DOHH2 (cell line): Measurements from ENCODE around the gene WHRN.

ENCODE experiments used
- H3F3A ChIP-seq: fragments of 200-600 bp; sonication (generic), shearing (Covaris generic); 2 replicates; pipeline ENCODE4 v1.6.0; 2016; ENCODE audit warnings: antibody characterized with exemption, mild to moderate bottlenecking; ENCODE audit not compliant: control insufficient read depth, insufficient read depth
- H3K27ac ChIP-seq: fragments of 200-600 bp; sonication (generic); 2 replicates; pipeline ENCODE4 v1.5.1; 2014; ENCODE audit warnings: low read depth, mild to moderate bottlenecking, low read length, moderate library complexity
- H3K27me3 ChIP-seq: fragments of 200-600 bp; sonication (generic); 2 replicates; pipeline ENCODE4 v1.6.1; 2014; ENCODE audit warnings: mild to moderate bottlenecking, low read length, mixed read lengths; ENCODE audit not compliant: control insufficient read depth
- H3K36me3 ChIP-seq: fragments of 200-600 bp; sonication (generic); 2 replicates; pipeline ENCODE4 v1.6.1; 2014; ENCODE audit warnings: mild to moderate bottlenecking, low read length, moderate library complexity, mixed read lengths; ENCODE audit not compliant: control insufficient read depth
- H3K4me1 ChIP-seq: fragments of 200-600 bp; sonication (generic); 2 replicates; pipeline ENCODE4 v1.6.1; 2014; ENCODE audit warnings: mild to moderate bottlenecking, low read length, mixed read lengths; ENCODE audit not compliant: control insufficient read depth
- H3K4me2 ChIP-seq: fragments of 200-600 bp; sonication (generic); 2 replicates; pipeline ENCODE4 v1.6.0; 2014; ENCODE audit warnings: mild to moderate bottlenecking, low read length, moderate library complexity
- H3K4me3 ChIP-seq: fragments of 200-600 bp; sonication (generic); 2 replicates; pipeline ENCODE4 v1.5.1; 2014; ENCODE audit warnings: mild to moderate bottlenecking, low read length, mixed read lengths
- H3K79me2 ChIP-seq: fragments of 200-600 bp; sonication (generic); 2 replicates; pipeline ENCODE4 v1.6.1; 2014; ENCODE audit warnings: mild to moderate bottlenecking, low read length, mixed read lengths; ENCODE audit not compliant: control insufficient read depth
- H3K9me2 ChIP-seq: fragments of 200-600 bp; sonication (generic); replicated peaks from 2 replicates; pipeline ENCODE4 v1.6.1; 2014; ENCODE audit warnings: mild to moderate bottlenecking, low read length, mixed read lengths; ENCODE audit not compliant: control insufficient read depth
- H3K9me3 ChIP-seq: fragments of 200-600 bp; sonication (generic); 2 replicates; pipeline ENCODE4 v1.6.1; 2014; ENCODE audit warnings: antibody characterized with exemption, low read length, mixed read lengths; ENCODE audit not compliant: control insufficient read depth, insufficient read depth
- H4K20me1 ChIP-seq: fragments of 200-600 bp; sonication (generic); 2 replicates; pipeline ENCODE4 v1.6.0; 2014; ENCODE audit warnings: low read depth, mild to moderate bottlenecking, antibody characterized with exemption, low read length, moderate library complexity; ENCODE audit not compliant: control insufficient read depth, insufficient read depth
- CTCF ChIP-seq: fragments of 200-600 bp; sonication (generic); IDR thresholded peaks from one replicate; pipeline ENCODE4 v1.5.1; 2014; ENCODE audit warnings: antibody characterized with exemption, mild to moderate bottlenecking, low read depth, low read length; ENCODE audit not compliant: poor library complexity, severe bottlenecking
- EZH2phosphoT487 ChIP-seq: fragments of 200-600 bp; sonication (generic); IDR thresholded peaks from 2 replicates; pipeline ENCODE4 v1.6.1; 2017; ENCODE audit warnings: borderline replicate concordance, mild to moderate bottlenecking, antibody characterized with exemption, low read length, moderate library complexity, mixed read lengths

WHRN gene

GRCh38 chr9:114491430-114492003 lies 13.8 kb downstream of the WHRN start:
- Histone ChIP-seq H3K4me1 (peaks cover under 1% of the 10 kb centered on the region), H3K4me3 (no peak overlapping the region)

GRCh38 chr9:114489928-114490327 lies 15.3 kb downstream of the WHRN start:
- no peaks in the 10 kb centered on the region for H3F3A ChIP-seq
- no peaks in the 10 kb centered on the region for H3K9me2 ChIP-seq
- H3K4me1 ChIP-seq = no peaks in the 10 kb centered on the region; the same call in 1 of the 2 replicates
- no peaks in the 10 kb centered on the region for H3K36me3 ChIP-seq
- no peaks in the 10 kb centered on the region for H3K9me3 ChIP-seq
- H3K4me3 ChIP-seq = no peak overlapping the region
- H3K4me2 ChIP-seq = no peak overlapping the region
- peaks cover 7% of the 10 kb centered on the region for H3K27me3 ChIP-seq
- H3K79me2 ChIP-seq = no peaks in the 10 kb centered on the region
- no peak overlapping the region for H3K27ac ChIP-seq
- TF ChIP-seq CTCF = no peak
- TF ChIP-seq EZH2phosphoT487 = no peak
- peaks cover 3% of the 10 kb centered on the region; the same call in 1 of the 2 replicates for H4K20me1 ChIP-seq

More at GRCh38 chr9:114491430-114492003, 13.8 kb downstream of the WHRN start:
- H3K9me3 ChIP-seq = no peaks in the 10 kb centered on the region
- no peak overlapping the region for H3K4me2 ChIP-seq
- H4K20me1 ChIP-seq = peaks cover 3% of the 10 kb centered on the region; the same call in 1 of the 2 replicates
- no peaks in the 10 kb centered on the region for H3K9me2 ChIP-seq
- H3K27me3 ChIP-seq = peaks cover 16% of the 10 kb centered on the region
- TF ChIP-seq CTCF = no peak
- no peak for TF ChIP-seq EZH2phosphoT487
- H3K27ac ChIP-seq = no peak overlapping the region
- no peaks in the 10 kb centered on the region for H3F3A ChIP-seq
- H3K79me2 ChIP-seq = no peaks in the 10 kb centered on the region
- no peaks in the 10 kb centered on the region for H3K36me3 ChIP-seq

- Histone ChIP-seq H3K9me3 (no peaks in the 10 kb centered on the region), H3K4me1 (no peaks in the 10 kb centered on the region; the same call in 1 of the 2 replicates), H3K36me3 (no peaks in the 10 kb centered on the region), H3K9me2 (no peaks in the 10 kb centered on the region), H4K20me1 (peaks cover 3% of the 10 kb centered on the region; the same call in 1 of the 2 replicates), H3K27me3 (peaks cover 16% of the 10 kb centered on the region), H3K79me2 (no peaks in the 10 kb centered on the region), H3K4me2 (no peak overlapping the region), H3K27ac (no peak overlapping the region), H3K4me3 (no peak overlapping the region), H3F3A (no peaks in the 10 kb centered on the region)
- TF ChIP-seq CTCF = no peak
- TF ChIP-seq EZH2phosphoT487 = no peak
Observed at GRCh38 chr9:114488398-114489129, 16.7 kb downstream of the WHRN start.
